SHP77 treated with DMSO at 0.1 percent for 48 hours (cell line): ENCODE results near the gene PKD1.
"Not testable (repeated sequence)": the region's sequence is repeated elsewhere in the genome, so short reads cannot be mapped to it uniquely, and the experiment has no call there.

Source experiments
- DNase-seq: peaks from one replicate; lab custom pipeline; 2025; lab: John Stamatoyannopoulos, UW

PKD1 gene

DNA sequence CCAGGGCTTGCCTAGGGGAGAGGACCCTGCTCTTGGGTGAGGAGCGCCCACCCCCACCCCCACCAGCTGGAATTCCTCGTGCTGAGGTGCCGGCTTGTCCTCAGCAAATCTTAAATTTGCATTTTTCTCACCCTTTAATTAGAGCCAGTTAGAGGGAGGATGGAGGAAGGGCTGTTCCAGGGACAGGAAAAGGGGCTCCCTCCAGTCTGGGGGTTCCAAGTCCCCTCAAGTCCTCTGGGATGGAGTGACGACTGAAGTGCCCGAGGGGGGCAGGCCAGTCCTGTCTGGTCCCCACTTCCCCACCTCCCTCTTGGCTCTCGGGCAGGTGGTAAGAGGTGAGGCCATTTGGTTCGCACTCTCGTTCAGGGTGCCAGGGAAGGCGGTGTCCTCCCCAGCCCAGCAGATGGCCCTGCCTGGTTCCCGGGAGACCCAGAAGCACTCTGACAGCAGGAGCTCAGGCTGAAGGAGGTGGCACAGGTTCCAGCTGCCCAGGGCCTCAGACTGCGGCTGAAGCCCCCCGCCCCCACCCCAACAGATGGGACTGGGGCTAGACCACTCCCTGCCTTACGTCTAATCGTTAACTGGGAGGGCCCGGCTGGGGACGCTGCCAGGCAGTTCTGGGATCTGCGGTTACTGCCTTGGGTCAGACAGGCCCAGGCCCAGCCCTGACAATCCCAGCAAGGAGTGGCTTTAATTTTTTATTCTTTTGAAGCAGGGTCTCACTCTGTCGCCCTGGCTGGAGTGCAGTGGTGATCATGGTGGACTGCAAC, 14.9 kb upstream of the PKD1 start:
- peak; percentile 53 for DNase-seq

DNA sequence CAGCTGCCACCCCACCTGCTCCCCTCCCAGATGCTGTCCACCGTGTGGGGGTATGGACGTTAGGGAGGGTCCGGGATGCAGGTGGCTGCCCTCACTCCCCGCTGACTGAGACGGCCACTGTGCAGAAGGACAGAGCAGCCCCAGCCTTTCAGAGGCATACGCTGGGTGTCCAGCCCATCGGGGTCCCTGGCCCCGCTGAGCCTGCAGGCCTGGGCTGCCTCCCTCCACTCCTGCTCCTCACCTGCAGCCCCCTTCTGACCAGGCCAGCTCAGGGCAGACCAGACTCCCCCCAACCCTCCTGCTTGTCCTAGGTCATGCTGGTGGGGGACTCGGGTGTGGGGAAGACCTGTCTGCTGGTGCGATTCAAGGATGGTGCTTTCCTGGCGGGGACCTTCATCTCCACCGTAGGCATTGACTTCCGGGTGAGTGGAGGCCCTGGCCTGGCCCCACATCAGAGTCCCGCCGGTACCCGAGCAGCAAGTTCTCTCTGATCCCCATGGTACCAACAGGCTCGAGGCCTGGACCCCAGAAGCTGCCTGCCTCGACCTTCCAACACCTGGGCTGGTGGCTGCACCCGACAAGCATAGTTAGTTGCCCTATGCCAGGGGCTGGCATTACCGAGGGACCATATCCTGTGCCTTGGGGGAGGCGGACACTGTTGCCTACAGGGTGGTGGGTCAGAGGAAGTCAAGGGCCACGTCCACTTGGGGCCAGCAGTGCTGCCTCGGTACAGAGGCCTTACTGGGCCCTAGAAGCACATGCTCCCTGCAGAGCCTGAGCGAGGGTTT, 14.1 kb upstream of the PKD1 start:
- DNase-seq = no peak

DNA sequence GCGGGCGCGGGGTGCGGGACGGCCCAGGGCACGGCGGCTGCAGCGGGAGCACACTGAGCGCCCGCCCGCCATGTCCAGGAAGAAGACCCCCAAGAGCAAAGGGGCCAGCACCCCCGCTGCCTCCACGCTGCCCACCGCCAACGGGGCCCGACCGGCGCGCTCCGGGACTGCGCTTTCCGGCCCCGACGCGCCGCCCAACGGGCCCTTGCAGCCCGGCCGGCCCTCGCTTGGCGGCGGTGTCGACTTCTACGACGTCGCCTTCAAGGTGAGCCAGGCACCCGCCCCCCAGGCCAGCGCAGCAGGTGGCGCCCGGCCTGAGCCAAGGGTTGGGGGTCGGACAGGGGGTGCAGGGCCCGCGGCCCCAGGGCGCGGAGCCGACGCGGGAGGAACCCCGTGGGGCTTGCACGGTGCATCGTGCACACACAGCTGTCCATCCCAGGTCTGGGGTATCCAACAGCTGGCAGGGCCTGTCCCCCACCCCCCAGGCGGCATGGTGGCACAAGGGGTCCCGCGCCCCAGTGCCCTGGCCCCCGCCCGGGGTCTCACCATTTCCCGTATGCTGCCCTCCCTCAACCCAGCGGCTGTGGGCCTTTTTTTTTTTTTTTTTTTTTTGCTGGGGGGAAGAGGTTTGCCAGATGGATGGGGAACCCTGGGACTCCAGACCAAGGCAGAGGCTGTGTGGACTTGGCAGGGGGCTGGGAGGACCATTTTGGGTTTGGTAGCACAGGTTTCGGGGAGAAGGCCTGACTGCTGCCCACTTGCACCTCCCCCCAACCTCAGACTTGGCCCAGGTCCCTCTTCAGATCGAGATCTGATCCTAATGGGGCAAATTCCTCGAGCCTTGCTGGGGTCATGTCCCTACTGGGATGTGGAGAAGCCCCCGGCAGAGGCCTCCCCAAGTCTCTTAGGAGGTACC, 13.3 kb upstream of the PKD1 start:
- DNase-seq = no peak

DNA sequence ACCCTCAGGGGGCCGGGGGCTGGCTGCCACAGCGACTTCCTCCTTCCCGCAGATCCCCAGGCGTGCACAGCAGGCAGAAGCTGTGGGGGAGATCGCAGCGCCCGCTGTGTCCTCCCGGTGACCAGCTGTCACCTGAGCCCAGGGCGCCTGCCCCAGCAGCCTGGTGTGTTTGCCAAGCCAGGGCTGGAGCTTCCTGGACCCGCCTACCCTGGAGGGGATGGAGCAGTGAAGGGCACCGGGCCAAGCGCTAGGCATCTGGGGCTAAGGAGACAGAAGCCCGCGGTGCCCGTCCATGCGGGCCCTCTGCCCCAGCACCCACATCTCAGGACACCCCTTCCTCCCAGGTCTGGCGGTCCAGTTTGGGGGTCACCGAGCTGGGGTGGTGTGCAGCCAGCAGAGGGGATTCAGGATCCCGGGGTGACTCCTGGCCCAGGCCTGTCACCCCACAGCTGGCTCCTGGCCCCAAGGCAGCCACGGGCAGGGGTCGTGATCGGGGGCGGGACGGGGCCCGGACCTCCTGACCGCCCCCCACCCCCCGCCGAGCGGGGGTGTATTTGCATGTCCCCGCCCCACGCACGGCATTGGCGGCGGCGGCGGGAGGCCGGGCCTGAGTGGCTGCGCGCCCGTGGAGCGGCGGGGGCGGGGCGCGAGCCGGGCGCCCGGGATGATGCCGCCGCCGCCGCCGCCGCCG, 12.4 kb upstream of the PKD1 start, which contains the start of gene RAB26:
TSS of gene RAB26 (plus strand) at position 645 of the 691 bp plus-strand sequence. CDS start 159 bp downstream, outside the sequence.
- peak; percentile 80 for DNase-seq

DNA sequence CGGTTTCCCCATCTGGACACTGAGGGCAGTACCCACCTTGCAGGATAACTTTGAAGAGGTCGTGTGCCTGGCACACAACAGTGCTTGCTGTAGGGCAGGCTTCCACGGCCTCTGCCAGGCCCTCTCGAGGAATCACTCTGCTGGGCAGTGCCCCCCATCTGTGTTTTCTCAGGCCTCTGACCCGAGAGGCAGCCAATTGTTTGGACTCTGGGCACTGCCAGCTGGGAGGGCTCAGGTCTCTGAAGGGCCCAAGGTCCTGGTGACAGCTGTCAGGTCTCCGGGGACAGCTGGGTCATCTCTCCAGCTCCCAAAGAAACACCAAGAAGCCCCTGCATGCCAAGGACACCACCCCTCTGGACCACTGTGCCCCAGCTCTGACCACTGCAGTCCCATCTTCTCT, 11.7 kb upstream of the PKD1 start:
- DNase-seq = no peak

DNA sequence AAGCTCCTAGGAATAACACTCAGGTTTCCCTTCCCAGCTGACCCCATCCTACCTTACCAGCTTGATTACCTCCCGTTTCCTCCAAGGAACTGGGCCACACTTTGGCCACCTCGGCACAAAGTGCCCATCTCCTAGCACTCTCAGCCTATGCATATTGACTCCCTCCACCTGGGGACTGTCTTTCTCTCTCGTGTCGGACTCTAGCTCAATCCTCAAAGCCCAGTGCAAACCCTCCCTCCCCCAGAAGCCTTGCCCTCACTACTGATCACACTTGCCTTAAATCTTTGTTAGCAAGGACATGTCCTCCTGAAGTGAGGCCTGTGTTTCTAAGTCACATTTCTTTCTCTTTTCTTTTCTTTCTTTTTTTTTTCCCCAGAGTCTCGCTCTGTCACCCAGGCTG, 10.1 kb upstream of the PKD1 start:
- no peak for DNase-seq

DNA sequence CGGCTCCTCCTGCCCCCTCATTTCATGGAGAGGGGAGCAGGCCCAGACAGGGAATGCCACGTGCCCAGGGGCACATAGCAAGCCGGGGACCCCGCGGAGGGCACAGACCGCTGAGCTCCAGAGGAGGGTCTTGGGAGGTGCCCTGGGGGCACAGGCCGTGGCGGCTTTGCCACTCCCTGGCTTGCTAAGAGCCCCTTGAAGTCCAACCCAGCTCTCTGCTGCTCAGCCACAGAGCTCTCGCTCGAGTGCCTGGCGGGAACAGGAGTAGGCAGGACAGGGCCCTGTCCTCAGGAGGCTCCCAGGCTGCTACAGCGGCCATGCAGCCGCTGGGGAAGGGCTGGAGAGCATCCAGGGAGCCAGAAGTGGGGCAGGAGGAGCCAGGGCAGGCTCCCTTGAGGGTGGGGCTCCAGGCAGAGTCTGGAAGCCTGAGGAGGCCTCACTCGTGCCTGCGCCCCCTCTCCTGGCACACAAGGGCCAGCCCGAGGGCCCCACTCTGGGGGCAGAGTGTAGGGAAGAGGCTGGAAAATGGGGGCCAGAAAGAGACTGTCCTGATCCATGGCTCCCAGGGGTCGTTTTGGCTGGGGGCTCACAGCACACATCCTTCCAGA, 8.3 kb upstream of the PKD1 start:
- no peak for DNase-seq

DNA sequence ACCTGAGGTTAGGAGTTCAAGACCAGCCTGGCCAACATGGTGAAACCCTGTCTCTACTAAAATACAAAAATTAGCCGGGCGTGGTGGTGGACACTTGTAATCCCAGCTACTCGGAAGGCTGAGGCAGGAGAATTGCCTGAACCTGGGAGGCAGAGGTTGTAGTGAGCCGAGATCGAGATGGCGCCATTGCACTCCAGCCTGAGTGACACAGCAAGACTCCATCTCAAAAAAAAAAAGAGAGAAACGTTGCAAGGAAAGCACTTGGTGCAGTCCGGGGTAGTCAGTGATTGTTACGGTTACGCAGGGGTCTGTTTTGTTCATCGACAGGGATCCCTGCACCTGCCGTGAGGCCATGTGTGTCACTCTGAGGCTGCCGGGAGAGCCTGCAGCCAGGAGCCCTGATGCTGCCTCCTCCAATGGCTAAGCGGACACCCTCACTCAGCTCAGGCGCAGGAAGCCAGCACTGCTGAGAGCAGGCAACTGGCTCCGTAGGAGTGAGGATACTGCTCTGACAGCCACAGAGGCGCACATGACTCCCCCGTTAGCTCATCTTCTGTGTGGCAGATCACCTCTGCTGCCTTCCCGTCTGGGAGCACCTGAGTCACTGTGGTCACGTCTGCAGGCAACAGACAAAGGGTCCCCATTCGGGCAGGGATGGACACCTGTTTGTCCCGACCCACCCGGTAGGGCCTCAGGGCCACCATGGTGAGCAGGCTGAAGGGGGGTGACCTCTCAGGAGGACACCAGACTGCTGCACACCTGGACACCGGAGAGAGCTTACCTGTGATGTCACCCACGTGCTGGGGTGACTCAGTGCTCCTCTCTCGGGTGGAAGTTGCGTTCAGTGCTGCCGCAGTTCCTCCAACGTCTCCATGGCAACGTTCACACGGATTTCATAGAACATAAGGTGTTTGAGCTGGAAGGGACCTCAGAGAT, 7.5 kb upstream of the PKD1 start:
- DNase-seq = no peak

DNA sequence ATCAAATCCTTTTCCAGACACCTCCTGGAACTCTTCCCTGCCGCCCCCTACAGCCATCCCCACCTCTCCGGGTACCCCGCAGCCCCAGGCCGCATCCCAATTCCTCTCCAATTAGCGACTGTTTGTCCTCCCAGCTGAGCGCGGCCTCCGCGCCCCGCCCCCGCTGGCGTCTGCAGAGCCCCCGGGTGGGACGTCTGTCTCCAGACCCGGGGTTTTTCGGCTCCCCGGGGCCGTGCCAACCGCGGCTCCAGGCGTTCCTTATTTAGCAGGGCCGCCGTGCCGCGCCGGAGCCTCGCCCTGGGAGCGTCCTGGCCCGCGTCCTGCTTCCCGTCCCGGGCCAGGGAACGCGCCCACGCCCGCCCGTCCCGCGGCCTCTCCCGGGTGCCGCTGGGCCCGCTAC, 627 bp downstream of the PKD1 start:
- not testable (repeated sequence) for DNase-seq

DNA sequence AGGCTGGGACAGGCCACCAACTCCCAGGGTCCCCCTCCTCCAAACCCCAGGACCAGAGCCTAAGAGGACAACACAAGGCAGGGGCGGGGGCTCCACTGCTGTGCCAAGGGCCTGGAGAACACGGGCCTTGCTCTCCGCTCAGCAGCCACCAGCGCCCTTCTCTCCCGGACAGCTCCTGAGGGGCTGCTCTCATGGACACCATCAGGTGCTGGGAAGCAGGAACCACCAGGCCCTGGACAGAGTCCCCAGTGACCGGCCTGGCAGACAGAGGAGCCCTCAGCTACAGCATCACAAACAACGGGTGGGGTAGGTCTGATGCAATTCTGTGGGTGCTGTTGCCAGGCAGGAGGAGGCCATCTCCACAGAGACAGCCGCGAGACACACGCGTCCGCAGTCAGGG, 1.9 kb downstream of the PKD1 start:
- not testable (repeated sequence) for DNase-seq

DNA sequence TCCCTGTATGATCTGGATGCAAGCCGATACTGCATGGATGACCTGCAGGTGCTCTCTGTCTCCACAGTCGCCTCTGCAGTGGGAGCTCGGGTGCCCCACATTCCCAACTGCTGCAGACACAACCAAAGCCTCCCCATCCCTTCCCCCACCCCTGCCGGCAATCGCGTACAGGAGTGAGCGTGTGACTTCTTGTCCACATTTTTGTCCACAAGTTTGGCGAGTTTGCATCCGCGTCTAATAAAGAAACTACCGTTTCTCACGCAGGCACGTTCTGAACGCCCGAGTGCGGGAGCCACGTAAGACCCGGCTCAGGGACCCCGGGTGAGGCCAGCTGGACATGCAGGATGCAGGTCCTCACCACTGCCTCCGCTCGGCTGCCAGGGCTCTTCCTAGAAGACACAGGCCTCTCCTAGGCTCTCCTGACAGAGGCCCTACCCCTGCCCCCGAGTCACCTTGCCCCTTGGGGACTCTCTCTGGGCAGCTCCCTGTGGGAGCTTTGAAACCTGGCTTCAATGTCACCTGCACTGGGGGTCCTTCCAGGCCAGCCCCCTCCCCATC, 5.7 kb downstream of the PKD1 start:
- not testable (repeated sequence) for DNase-seq

DNA sequence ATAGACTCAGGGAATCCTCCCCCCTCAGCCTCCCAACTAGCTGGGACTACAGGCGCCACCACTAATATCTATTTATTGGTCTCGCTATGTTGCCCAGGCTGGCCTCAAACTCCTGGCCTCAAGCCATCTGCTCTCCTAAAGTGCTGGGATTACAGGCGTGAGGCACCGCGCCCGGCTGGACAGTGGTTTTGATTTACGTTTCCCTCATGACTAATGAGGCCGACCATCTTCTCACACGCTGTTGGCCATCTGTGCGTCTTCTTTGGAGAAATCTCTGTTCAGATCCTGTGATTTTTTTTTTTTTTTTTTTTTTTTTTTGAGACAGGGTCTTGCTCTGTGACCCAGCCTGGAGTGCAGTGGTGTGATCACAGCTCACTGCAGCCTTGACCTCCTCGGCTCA, 6.4 kb downstream of the PKD1 start:
- not testable (repeated sequence) for DNase-seq

DNA sequence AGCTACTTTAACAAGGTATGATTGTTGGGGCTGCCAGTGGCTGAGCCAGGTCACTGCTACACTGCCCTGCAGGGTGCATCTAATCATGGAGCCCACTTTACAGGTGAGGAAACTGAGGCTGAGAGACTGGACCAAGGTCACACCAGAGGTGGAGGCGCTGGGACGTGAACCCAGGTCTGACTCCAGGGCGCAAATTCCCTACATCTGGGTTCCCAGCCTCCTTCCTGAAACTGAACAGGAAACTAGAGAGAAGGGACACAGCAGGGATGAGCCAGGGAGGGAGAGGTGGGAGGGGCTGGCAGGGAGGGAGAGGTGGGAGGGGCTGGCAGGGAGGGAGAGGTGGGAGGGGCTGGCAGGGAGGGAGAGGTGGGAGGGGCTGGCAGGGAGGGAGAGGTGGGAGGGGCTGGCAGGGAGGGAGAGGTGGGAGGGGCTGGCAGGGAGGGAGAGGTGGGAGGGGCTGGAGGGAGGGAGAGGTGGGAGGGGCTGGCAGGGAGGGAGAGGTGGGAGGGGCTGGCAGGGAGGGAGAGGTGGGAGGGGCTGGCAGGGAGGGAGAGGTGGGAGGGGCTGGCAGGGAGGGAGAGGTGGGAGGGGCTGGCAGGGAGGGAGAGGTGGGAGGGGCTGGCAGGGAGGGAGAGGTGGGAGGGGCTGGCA, 7.9 kb downstream of the PKD1 start:
- DNase-seq = not testable (repeated sequence)

DNA sequence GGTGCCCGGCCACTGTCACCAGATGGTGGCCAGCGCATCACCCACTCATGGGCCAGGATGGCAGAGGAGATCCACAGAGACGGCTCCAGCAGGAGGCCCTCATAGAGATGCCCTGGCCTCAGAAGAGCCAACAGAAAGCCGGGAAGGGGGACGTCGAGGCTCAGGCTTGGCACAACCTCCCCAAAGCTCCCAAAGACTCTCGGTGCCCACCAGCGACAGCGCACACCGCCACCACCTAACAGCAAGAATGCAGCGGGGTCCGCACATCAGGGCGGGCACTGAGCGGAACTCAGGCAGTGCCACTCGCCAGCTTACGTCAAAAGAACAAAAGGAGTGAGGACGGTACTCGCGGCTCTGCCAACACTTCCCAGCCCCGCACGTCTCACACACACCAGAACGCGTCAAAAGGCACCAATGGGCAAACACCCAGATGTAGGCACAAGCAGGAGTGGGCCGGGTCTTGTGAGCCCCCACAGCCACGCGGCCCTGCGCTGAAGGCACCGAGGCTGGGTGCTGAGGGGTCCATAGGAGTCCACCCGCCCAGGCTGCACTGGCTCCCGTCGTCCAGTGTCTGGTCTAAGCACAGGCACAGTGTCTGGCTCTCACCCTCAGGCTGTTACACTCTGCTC, 8.7 kb downstream of the PKD1 start:
- DNase-seq = not testable (repeated sequence)

DNA sequence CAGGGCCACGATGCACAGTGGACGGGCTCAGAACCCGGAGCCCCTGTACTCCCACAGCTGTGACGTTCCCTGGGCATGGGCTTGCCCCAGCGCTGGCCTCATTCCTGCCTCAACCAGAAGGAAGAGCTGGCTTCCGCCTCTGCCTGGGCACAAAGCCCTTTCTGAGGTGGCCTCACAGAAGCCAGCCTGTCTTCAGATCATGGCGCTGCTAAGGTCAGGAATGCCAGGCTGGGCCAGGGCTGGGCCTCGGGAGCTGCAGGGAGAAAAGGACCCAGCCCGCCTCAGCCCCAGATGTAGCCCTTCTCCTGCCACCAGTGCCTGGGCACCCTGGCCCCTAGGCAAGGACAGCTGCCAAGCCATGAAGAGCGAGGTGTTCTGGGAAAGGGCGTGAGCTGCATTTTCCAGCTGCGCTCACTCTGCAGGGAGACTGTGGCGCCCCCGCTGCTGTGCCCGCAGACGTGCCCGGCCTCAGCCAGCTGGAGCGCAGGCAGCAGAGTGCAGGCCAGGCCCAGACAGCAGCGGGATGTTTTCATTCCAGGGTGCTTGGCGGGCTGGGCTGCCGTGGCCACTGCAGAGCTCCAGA, 9.4 kb downstream of the PKD1 start:
- not testable (repeated sequence) for DNase-seq

DNA sequence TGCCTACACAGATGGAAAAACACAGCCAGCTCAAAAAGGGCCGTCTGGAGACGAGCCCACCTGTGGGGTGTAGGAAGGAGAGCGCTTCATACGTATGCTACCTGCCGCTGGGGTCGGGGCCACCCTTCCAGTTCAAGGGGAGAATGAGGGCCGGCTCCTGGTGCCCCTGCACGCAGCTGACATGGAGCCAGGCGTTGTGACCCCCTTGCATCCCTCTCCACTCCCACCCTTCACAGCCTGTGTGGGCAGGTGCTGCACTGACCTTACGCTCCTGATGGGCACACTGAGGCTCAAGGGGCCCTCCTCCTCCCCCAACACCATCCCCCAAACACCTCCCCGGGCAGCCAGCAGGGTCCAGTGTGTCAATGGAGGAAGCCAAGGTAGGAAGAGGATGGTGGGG, 10.1 kb downstream of the PKD1 start:
- not testable (repeated sequence) for DNase-seq

DNA sequence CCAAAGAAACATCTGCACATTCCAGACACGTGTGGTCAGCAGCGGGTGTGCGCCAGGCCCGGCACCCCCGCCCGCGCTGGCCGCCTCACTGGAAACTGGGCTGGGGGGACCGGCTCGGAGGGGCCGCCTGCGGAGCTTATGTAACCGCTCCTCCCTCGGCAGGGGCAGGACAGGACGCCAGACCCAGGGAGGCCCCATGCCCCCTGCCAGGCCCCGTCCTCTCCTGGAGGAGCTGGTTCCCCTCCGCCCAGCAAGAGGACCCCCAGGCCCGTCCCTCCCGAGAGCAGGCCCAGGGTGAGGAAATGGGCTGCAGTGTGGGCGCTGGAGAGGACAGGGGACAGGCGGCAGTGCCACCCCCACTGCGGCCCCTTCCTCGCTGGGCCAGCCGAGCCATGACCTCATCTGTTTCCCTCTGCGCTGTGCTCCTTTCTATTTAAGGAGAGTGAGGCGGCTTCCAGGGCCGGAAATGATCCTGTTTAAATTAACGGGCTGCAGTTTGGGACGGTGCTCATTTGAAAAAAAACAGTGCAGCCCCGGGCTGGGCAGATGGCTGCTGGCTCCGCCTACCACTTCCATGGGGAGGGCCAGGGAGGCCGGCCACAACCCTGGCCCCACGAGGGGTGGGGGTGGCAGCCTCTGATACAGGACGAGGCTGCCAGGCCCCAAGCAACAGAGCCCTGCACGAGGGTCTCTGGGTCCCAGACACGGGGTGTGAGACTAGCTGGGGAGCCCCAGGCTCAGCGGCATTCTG, 10.8 kb downstream of the PKD1 start:
- peak; percentile 46 for DNase-seq

DNA sequence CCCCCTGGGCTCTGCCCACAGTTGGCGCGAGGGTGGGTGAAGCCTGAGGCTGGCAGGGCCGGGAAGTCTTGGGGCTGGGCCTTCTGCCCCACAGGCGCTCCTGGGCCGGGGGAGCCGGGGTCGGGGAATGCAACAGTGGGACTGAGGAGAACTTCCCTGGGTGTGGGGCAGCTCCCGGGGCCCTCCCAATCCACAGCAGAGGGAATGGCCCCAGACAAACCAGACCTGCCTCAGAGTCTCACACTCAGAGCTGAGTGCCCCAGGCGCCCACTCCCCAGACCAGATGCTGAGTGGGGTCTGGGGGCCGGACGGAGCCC, 11.4 kb downstream of the PKD1 start:
- DNase-seq = not testable (repeated sequence)
